AML-193 (cell line): Measurements from ENCODE around the gene DCLK2.

ENCODE experiments used
- DNase-seq, 2 experiments: peaks; one replicate each; lab custom pipeline; 2025; lab: John Stamatoyannopoulos, UW

DCLK2 gene

DNA sequence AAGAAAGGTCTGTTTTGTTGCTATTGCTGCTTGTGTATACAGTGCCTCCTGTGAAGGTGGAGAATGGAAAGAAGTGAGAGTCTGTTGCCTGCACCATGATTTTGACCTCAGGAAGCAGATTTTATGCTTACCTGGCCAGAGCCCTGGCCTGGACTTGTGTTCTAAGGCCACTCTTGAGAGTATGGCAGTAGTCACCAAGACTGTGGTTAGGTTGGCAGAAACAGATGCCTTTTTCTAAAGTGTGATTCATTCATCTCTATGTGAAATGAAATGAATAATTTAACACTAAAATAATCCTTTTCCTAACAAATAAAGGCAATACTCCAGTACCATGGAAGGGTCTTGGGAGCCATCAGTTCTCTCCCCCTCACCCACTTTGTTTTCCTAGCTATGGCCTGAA is 161.8 kb downstream of the DCLK2 start:
- no peak for DNase-seq

DNA sequence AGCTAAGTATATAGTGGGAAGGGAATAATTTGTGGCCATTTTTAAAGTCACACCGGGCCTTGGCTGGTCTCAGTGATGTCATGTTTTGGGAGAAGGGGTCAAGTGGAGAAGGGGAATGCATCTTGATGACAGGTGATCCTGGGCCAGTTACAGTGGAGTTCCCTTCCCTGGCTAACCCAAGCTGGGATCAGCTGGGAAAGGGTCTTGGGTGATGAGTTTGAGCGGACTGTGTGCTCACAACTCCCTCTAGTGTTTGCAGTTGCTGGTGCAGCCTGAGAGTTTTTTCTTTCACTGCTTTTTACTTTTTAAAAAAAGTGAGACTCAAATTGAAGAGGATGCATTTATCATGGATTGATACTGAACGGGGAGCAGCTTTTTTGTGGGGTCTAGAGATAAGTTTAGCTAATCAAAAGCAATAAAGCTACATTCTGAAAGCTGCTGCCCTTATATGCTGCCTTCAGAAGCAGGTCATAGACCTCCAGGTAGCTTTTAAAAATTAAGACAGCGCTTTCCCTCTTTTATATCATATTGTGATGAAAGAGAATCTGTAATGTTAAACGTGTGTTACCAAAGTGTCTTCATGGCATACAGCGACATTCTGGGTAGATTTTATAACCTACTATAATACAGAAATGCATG is 164.7 kb downstream of the DCLK2 start:
- peak; percentile 1 to 36 for DNase-seq

- no peak for DNase-seq
Measured at GRCh38 chr4:150243932-150244331, 165.7 kb downstream of the DCLK2 start.

GRCh38 chr4:150244600-150244999 is 166.4 kb downstream of the DCLK2 start:
- no peak for DNase-seq

DNA sequence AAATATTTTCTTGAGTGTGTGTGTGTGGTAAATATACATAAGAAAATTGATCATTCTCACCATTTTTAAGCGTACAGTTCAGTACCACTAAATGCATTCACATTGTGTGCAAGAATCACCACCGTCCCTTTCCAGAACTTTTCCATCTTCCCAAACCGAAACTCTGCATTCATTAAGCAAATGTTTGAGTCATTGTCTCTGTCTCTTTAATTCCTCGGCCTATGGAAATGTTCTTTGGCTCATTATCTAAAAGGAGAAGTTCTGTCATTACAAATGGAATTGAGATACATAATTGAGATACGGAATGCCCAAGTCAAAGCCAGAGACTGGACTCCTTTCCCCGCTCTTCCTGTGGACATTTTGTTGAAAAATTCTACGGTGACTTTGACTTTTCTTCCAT is 168.9 kb downstream of the DCLK2 start:
- no peak for DNase-seq

GRCh38 chr4:150248181-150248580 is 169.9 kb downstream of the DCLK2 start:
- DNase-seq: no peak

DNA sequence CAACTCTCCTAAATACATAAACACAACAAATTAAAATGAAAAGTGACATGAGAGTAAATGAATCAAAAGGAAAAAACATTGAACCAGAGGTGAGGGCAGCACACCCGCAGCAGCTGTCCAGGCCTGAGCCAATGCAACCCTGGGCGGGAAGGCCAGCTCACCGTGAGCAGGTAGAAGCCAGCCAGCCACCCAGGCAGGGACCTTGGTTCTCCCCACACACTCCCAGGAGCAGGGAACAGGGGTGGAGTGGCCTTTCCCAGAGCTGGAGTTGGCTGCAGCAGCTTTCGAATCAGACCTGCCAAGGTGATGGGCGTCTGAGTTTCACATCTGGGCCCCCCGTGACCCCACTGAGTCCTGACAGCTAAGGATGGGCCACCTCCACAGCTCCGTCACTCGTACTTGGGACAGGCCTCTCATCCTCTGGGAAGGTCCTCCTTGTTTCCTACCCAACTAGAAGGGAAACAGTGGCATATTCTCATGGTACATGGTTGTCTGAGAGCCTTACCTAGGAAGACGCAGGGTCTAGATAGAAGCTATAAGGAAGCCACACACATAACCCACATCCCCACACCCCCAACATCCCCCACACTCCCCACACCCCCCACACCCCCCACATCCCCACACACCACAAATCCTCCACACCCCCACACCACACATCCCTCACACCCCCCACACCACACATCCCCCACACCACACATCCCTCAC is 172.2 kb downstream of the DCLK2 start:
- no peak for DNase-seq

GRCh38 chr4:150250998-150251651 is 172.9 kb downstream of the DCLK2 start:
- DNase-seq: no peak

DNA sequence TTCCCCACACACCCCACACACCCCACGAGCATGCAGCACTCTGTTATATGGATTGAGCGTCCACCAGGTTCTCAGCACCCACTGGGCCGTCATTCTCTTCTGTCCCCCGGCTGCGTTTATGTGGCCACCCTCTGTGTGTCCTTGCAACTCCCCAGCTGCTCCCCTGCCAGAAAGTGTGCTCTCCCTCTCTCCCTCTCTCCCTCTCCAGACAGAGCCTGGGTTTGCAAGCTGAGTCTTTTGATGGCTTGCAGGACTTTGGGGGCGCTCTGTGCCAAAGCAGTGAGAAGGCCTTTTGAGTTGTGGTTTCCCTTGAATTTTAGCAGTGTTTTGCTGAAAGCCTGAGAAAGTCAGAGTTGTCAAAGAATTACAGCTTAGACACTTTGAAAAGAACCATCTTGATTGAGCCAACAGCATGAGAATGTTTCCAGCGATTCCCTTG is 173.5 kb downstream of the DCLK2 start:
- no peak for DNase-seq

DNA sequence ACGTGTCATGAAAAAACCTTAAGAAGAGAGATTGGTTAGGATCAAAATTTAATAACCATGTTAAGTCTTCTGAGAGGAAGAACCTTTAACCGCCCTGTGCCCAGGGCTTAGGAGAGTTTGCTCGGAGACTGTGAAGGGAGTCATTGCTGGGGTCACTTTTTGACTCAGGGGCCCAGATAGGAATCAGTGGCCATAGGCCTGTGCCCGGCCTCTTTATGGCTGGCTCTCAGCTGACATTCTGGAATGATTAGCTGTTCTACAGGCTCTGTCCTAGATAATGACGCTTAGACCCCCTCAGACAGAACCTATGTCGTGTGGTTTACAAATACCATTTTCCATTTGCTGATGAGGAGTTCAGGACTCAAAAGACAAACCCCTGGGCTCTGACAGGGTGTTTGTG is 174.1 kb downstream of the DCLK2 start:
- DNase-seq: no peak

DNA sequence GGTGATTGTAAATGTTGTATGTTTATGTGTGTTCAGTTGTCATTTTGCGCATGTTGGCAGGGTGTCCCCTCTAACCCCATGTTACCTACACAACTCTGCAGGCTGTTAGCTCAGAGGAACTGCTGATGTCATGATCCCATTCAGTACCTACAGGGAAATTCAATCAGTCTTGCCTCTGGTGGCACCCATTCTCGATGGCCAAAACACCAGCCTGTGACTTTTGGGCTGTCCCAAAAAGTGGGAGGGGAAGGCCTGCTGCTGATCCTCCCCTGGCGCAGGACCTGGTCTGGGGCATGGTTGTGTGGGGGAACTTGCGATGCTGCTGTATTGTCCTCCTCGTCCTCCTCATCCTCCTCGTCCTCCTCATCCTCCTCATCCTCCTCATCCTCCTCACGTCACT is 174.5 kb downstream of the DCLK2 start:
- DNase-seq: no peak

GRCh38 chr4:150253416-150253815 is 175.2 kb downstream of the DCLK2 start:
- no peak for DNase-seq

DNA sequence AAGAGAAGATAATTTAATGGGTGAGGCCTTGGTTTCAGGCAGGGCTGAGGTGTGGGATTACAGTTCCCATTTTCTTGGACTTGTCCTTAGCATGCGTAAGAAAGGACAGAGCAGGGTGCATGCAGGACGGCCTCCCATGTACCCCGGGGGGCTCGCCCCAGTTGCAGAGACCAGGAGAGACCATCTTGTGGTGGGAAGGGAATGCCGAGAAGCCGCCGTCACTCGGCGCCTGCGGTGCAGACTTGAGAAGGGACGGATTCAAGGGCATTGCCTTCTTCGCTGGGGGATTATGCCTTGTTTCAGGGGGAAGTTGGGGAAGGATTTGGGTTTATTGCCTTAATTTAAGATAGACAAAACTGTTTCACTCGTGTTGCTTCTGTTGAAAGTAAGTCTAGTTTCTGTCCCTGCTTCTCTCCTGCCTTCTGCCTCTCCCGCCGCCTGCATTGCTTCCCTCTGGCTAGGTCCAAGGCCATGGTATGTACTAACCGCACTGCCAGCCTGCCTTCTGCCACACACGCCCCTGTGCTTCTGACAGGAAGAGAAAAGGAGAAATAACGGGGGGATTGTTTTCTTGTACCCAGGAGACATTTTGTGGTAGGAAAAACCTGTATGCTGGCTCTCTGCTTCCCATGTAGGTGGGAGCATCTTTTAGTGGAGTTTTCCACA is 175.9 kb downstream of the DCLK2 start:
- DNase-seq: no peak

DNA sequence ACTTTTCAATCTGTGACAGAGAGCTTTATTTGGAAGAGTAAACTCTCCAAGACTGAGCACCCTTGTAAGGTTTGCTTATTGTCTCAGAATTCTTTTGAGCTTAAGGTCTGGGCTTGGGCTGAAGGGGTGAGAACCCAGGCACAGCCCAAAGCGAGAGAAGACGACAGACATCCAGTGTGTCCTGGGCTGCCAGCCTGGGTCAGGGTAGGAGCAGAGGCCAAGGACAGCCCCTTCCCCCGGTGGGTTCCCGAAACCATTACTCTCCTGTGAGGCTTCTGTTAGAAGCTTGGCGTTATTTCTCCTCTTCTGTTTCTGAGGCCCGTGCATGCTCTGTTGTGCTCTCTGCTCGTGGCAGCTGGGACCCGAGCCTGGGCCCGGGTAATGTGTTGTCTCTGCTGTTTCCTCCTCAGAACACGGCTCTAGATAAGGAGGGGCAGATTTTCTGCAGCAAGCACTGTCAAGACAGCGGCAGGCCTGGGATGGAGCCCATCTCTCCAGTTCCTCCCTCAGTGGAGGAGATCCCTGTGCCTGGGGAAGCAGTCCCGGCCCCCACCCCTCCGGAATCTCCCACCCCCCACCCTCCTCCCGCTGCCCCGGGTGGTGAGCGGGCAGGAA is 177.5 kb downstream of the DCLK2 start:
- no peak for DNase-seq

GRCh38 chr4:150256225-150256620 is 178.0 kb downstream of the DCLK2 start:
- no peak for DNase-seq

GRCh38 chr4:150256841-150257730 is 178.8 kb downstream of the DCLK2 start:
- DNase-seq: no peak

DNA sequence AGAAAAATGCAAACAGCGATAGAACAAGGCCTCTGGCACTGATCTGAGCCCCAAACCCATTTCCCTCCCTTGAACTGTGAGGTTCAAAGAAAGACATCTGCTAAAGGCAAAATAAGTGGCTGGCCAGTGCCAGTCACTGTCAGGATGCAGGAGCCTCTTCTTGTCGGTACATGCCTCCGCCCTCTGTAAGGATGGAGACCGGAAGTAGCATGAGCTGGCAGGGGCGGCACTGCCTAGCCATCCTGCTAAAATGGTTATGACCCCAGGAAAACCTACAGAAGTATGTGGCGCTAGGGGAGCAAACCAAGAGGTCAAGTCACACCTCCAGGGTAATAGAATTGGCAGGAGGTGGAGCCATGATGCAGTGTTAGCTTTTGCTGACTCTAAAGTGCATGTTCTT is 180.3 kb downstream of the DCLK2 start:
- no peak for DNase-seq

GRCh38 chr4:150259861-150260567 is 181.8 kb downstream of the DCLK2 start:
- DNase-seq: no peak

- no peak for DNase-seq
Measured at GRCh38 chr4:150261571-150261970, 183.3 kb downstream of the DCLK2 start.

GRCh38 chr4:150262611-150263010 is 184.4 kb downstream of the DCLK2 start:
- no peak for DNase-seq
